G401 (cell line): ENCODE measurements around the gene CYB5B. TPM values are rescaled to one million over a fixed set of nuclear protein-coding genes. Genes with fewer than 3 reads are reported as not detected.
"Not testable (repeated sequence)": the region's sequence is repeated elsewhere in the genome, so short reads cannot be mapped to it uniquely, and the experiment has no call there.

ENCODE experiments used
- DNase-seq: peaks from one replicate; pipeline ENCODE4 v3.0.0-alpha.2; 2015; ENCODE audit warnings: low spot score
- in situ Hi-C: cut with HindIII; loops from 2 replicates; pipeline ENCODE4 v1.10.0; 2016; ENCODE audit warnings: low sequenced_read_pairs, mixed read lengths
- total RNA-seq: library from RNA; depleted of rRNA; stranded (reverse); fragments of >200 nt; shearing (Covaris generic); gene quantifications from 2 replicates; pipeline ENCODE4 v1.2.3, GENCODE V29; 2014

CYB5B gene
- total RNA-seq, 1 experiment from 2014 or later: 112 TPM

GRCh38 chr16:69406780-69407331 is 17.6 kb upstream of the CYB5B start:
- no peak for DNase-seq
- in situ Hi-C loops: no loop called here

GRCh38 chr16:69407702-69408323 is 16.6 kb upstream of the CYB5B start:
- DNase-seq: no peak
- in situ Hi-C loops: no loop called here

GRCh38 chr16:69408475-69408874 is 15.9 kb upstream of the CYB5B start:
- in situ Hi-C loops: no loop called here
- DNase-seq: no peak

GRCh38 chr16:69410219-69410990 is 14.0 kb upstream of the CYB5B start:
- DNase-seq: no peak
- in situ Hi-C loops: no loop called here

- DNase-seq: no peak
- in situ Hi-C loops: no loop called here
Observed at GRCh38 chr16:69411064-69411985, 13.1 kb upstream of the CYB5B start.

GRCh38 chr16:69412287-69412686 is 12.1 kb upstream of the CYB5B start:
- no peak for DNase-seq
- in situ Hi-C loops: no loop called here

GRCh38 chr16:69413045-69413664 is 11.3 kb upstream of the CYB5B start:
- in situ Hi-C loops: no loop called here
- DNase-seq: no peak

- in situ Hi-C loops: no loop called here
- peak; percentile 14 for DNase-seq
Observed at GRCh38 chr16:69417520-69418199, 6.8 kb upstream of the CYB5B start.

- in situ Hi-C loops: no loop called here
- DNase-seq: no peak
Observed at GRCh38 chr16:69419956-69420355, 4.5 kb upstream of the CYB5B start.

- DNase-seq: no peak
- in situ Hi-C loops: no loop called here
Observed at GRCh38 chr16:69423189-69423588, 1.2 kb upstream of the CYB5B start.

- DNase-seq: no peak
- in situ Hi-C loops: no loop called here
Observed at GRCh38 chr16:69424935-69425784, 741 bp downstream of the CYB5B start.

- DNase-seq: no peak
- in situ Hi-C loops: no loop called here
Observed at GRCh38 chr16:69428652-69429051, 4.2 kb downstream of the CYB5B start.

- DNase-seq, in situ Hi-C loops: not testable (repeated sequence)
Observed at GRCh38 chr16:69429058-69429640, 4.7 kb downstream of the CYB5B start.

GRCh38 chr16:69431948-69432468 is 7.6 kb downstream of the CYB5B start:
- in situ Hi-C loops: no loop called here
- no peak for DNase-seq

GRCh38 chr16:69434066-69434465 is 9.6 kb downstream of the CYB5B start:
- in situ Hi-C loops: no loop called here

GRCh38 chr16:69435977-69436820 is 11.8 kb downstream of the CYB5B start:
- in situ Hi-C loops: no loop called here
- DNase-seq: no peak

More at GRCh38 chr16:69434066-69434465, 9.6 kb downstream of the CYB5B start:
- no peak for DNase-seq
